ENCODE results near the gene PMPCA.
A peak's percentile ranks its signal among the peaks of the same experiment; 100 is the strongest.

Gene PMPCA

GRCh38 chr9:136410500-136411287, at the start of gene PMPCA, which contains the start of gene ENTR1:
Gene PMPCA (plus strand): TSS chr9:136410658. CDS start chr9:136410669, 11 bp downstream.
Gene ENTR1 (minus strand): TSS chr9:136410614. CDS start chr9:136410397, 217 bp downstream.
- no peak for TF ChIP-seq CTCF (conservative IDR thresholded peaks at IDR 0.05; ENCODE audit: control insufficient read depth, insufficient read depth, low read depth, low read length)
- DNase-seq (ENCODE audit: low read depth) = peak; percentile 86
- peak within 1 kb of the TSS; percentile 94 for H3K4me3 ChIP-seq (ENCODE audit: control insufficient read depth, low read depth, low read length)

- peak; percentile 36 for DNase-seq (ENCODE audit: low read depth)
- TF ChIP-seq CTCF (conservative IDR thresholded peaks at IDR 0.05; ENCODE audit: control insufficient read depth, insufficient read depth, low read depth, low read length) = no peak
- H3K4me3 ChIP-seq (ENCODE audit: control insufficient read depth, low read depth, low read length) = no peak overlapping the region
Observed at GRCh38 chr9:136361047-136361753, 49.3 kb upstream of the PMPCA start.

GRCh38 chr9:136361754-136362449, 48.6 kb upstream of the PMPCA start:
- no peak overlapping the region for H3K4me3 ChIP-seq (ENCODE audit: control insufficient read depth, low read depth, low read length)
- peak; percentile 45 for DNase-seq (ENCODE audit: low read depth)
- TF ChIP-seq CTCF (conservative IDR thresholded peaks at IDR 0.05; ENCODE audit: control insufficient read depth, insufficient read depth, low read depth, low read length) = no peak

- H3K4me3 ChIP-seq (ENCODE audit: control insufficient read depth, low read depth, low read length) = no peak overlapping the region
- DNase-seq (ENCODE audit: low read depth) = no peak
- TF ChIP-seq CTCF (conservative IDR thresholded peaks at IDR 0.05; ENCODE audit: control insufficient read depth, insufficient read depth, low read depth, low read length) = no peak
Observed at GRCh38 chr9:136362450-136362784, 48.0 kb upstream of the PMPCA start.

GRCh38 chr9:136363106-136363948, 47.1 kb upstream of the PMPCA start, which contains the start of gene DNLZ:
Gene DNLZ (minus strand): TSS chr9:136363744. CDS start chr9:136363714, 30 bp downstream.
- TF ChIP-seq CTCF (conservative IDR thresholded peaks at IDR 0.05; ENCODE audit: control insufficient read depth, insufficient read depth, low read depth, low read length) = peak; percentile 50
- H3K4me3 ChIP-seq (ENCODE audit: control insufficient read depth, low read depth, low read length) = peak within 1 kb of the TSS; percentile 61
- peak; percentile 93 for DNase-seq (ENCODE audit: low read depth)

Measured in fibroblast of mammary gland (primary cell).